Ishikawa (cell line): Measurements from ENCODE around the gene IL10RA.

ENCODE experiments used
- CEBPB ChIP-seq: IDR thresholded peaks from 2 replicates; pipeline ENCODE4 v1.6.1; 2012
- CREB1 ChIP-seq: IDR thresholded peaks from 2 replicates; pipeline ENCODE4 v1.6.1; 2012; ENCODE audit warnings: low read depth
- EGR1 ChIP-seq: IDR thresholded peaks from 2 replicates; pipeline ENCODE4 v1.6.1; 2012
- EP300 ChIP-seq: IDR thresholded peaks from 2 replicates; pipeline ENCODE4 v1.6.1; 2012; ENCODE audit warnings: borderline replicate concordance
- FOXM1 ChIP-seq: IDR thresholded peaks from 2 replicates; pipeline ENCODE4 v1.6.1; 2012; ENCODE audit warnings: low read depth, borderline replicate concordance
- NFIC ChIP-seq: IDR thresholded peaks from 2 replicates; pipeline ENCODE4 v1.6.1; 2012
- RAD21 ChIP-seq: IDR thresholded peaks from 2 replicates; pipeline ENCODE4 v1.6.1; 2012; ENCODE audit warnings: low read depth
- REST ChIP-seq: IDR thresholded peaks from 2 replicates; pipeline ENCODE4 v1.6.1; 2012; ENCODE audit warnings: low read depth, mild to moderate bottlenecking
- TAF1 ChIP-seq: IDR thresholded peaks from 2 replicates; pipeline ENCODE4 v1.6.1; 2012; ENCODE audit warnings: low read depth, mild to moderate bottlenecking
- TCF12 ChIP-seq: IDR thresholded peaks from 2 replicates; pipeline ENCODE4 v1.6.1; 2012; ENCODE audit warnings: low read depth
- TEAD4 ChIP-seq: IDR thresholded peaks from 2 replicates; pipeline ENCODE4 v1.6.1; 2012
- YY1 ChIP-seq: IDR thresholded peaks from 2 replicates; pipeline ENCODE4 v1.6.1; 2012; ENCODE audit warnings: low read depth
- ZBTB7A ChIP-seq: IDR thresholded peaks from 2 replicates; pipeline ENCODE4 v1.6.1; 2012; ENCODE audit warnings: low read depth
- TF ChIP-seq, protein P1 (sequence below): IDR thresholded peaks from 2 replicates; pipeline ENCODE4 v1.6.1; 2012
- TF ChIP-seq, protein P2 (sequence below): IDR thresholded peaks from 2 replicates; pipeline ENCODE4 v1.6.1; 2012

IL10RA gene

DNA sequence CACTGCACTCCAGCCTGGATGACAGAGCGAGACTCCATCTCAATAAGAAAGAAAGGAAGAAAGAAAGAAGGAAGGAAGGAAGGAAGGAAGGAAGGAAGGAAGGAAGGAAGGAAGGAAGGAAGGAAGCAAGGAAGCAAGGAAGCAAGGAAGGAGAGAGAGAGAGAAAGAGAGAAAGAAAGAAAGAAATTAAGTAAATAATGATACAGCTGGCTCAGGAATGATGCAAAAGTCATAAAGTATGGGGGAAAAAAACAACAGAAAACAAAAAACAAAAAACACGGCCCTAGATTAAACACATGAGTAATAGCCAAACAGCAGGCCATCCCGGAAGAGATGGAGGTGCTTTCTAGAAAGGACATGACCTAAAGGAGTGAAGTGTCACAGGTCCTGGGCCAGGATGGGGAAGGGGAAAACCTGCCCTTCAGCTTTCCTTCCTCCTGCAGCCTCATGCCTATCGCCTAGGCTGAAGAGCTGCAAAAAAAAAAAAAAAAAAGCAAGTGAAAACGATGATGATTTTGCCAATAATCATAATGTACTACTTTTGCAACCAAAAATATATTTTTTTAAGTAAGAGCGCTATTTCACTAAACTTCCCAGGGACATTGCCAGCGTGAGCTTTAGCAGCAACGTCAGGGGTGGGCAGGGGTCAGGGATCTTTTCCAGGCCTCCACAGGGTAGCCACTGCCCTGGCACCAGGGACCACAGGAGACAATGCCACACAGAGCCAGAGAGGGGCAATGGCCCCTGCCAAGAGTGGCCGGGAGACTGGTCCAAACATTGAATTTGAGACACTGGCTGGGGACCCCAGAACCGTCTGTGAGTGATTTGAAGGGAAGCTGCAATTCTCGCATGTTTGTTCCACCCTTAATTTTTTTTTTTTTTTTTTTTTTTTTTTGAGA, 62.5 kb downstream of the IL10RA start:
- no peak for TF ChIP-seq RAD21
- TF ChIP-seq REST, result no peak
- TF ChIP-seq, protein P1, sequence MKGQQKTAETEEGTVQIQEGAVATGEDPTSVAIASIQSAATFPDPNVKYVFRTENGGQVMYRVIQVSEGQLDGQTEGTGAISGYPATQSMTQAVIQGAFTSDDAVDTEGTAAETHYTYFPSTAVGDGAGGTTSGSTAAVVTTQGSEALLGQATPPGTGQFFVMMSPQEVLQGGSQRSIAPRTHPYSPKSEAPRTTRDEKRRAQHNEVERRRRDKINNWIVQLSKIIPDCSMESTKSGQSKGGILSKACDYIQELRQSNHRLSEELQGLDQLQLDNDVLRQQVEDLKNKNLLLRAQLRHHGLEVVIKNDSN, result no peak
- TF ChIP-seq, protein P2, sequence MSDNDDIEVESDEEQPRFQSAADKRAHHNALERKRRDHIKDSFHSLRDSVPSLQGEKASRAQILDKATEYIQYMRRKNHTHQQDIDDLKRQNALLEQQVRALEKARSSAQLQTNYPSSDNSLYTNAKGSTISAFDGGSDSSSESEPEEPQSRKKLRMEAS, result no peak
- TF ChIP-seq FOXM1, result no peak
- no peak for TF ChIP-seq EP300
- TF ChIP-seq YY1, result no peak
- no peak for TF ChIP-seq TEAD4
- no peak for TF ChIP-seq ZBTB7A
- TF ChIP-seq CEBPB, result no peak

GRCh38 chr11:118049771-118050170, 63.6 kb downstream of the IL10RA start:
- TF ChIP-seq TCF12 (no peak), RAD21 (no peak), TAF1 (no peak), CREB1 (no peak), ZBTB7A (no peak), YY1 (no peak)

DNA sequence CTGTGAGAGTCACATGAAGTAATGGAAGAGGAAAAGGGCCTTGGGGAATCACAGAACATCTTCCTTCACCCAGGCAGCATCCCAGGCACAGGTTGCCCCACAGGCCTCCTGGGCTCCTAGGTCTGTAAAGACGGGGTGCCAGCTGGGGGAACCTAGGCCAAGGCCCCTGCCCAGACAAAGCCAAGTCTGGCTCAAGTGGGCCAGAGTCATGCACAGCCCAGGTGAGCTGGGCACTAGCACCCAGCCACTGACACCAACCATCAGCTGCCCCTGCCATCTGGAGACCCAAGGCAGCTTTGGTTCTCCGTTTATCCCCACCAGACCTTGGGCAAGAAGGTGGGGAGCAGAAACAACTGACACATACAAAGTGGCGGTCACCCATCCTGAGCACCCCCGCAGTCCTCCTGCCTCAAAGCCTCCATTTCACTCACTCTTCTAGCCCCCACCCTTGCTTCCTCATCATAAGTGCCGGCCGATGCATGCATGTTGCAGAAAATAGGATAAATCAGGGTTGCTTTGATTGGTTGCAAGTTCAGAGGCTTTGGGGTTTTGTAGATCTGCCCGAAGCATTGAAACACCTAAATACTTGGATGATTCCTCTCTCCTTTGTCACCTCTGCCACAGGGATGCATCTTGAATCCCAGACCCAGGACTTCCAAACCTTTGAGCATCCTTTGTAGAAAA, 64.2 kb downstream of the IL10RA start:
- TF ChIP-seq TAF1 (no peak), RAD21 (no peak), FOXM1 (no peak), TEAD4 (no peak), YY1 (no peak), REST (no peak), NFIC (no peak), EGR1 (no peak), TCF12 (no peak)
